Ovary (tissue), 3 donors: ENCODE results near the gene CMIP.

ENCODE experiments used
- POLR2A ChIP-seq: fragments of 450-650 bp; IDR thresholded peaks from one replicate; pipeline ENCODE4 v1.6.1; 2017; ENCODE audit warnings: antibody characterized with exemption, mild to moderate bottlenecking, moderate library complexity
- TF ChIP-seq, protein P1 (sequence below), 3 donors: fragments of 450-650 bp in 2 of 3; fragments of 200-600 bp in 1 of 3; IDR thresholded peaks; one replicate each; pipeline versions ENCODE4 v1.5.1 to v1.8.0; 2016 to 2022; ENCODE audit warnings: antibody characterized with exemption in 3 of 3, mild to moderate bottlenecking in 1 of 3
- donor health status: DM: no; HTN: no; CAD: no.

DNA sequence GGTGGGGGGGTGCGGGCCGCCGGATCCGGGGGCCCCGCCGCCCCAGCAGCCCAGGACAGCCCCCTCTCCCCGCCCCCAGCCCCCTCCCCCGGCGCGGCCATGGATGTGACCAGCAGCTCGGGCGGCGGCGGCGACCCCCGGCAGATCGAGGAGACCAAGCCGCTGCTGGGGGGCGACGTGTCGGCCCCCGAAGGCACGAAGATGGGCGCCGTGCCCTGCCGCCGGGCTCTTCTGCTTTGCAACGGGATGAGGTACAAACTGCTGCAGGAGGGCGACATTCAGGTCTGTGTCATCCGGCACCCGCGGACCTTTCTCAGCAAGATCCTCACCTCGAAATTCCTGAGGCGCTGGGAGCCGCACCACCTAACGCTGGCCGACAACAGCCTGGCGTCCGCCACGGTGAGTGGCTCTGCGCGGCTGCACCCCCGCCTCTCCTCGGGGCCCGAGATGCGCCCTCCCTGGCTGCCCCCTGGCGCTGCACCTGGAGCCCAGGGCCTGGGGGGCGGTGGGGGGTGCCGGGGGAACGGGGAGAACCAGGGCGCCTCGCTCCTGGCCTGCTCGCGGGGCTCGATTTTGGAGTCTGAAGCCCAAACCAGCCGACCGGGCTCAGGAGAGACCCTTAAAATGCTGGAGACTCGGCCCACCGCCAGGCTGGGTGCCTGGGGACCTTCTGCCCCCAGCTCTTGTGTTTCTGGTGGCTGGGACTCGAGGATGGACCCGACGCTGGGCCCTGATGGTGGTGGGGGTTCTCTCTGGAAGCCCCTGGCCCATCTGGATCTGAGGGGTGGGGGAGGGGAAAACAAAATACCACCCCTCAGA, 744 bp downstream of the CMIP start:
- no peak for TF ChIP-seq POLR2A
- TF ChIP-seq, protein P1, sequence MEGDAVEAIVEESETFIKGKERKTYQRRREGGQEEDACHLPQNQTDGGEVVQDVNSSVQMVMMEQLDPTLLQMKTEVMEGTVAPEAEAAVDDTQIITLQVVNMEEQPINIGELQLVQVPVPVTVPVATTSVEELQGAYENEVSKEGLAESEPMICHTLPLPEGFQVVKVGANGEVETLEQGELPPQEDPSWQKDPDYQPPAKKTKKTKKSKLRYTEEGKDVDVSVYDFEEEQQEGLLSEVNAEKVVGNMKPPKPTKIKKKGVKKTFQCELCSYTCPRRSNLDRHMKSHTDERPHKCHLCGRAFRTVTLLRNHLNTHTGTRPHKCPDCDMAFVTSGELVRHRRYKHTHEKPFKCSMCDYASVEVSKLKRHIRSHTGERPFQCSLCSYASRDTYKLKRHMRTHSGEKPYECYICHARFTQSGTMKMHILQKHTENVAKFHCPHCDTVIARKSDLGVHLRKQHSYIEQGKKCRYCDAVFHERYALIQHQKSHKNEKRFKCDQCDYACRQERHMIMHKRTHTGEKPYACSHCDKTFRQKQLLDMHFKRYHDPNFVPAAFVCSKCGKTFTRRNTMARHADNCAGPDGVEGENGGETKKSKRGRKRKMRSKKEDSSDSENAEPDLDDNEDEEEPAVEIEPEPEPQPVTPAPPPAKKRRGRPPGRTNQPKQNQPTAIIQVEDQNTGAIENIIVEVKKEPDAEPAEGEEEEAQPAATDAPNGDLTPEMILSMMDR (IDR thresholded peaks at IDR 0.05) = no peak
